Osteoblast (primary cell): ENCODE data around the gene DPH2. TPM values are rescaled to one million over a fixed set of nuclear protein-coding genes. Genes with fewer than 3 reads are reported as not detected.

Source experiments
- DNase-seq: peaks from one replicate; pipeline ENCODE4 v3.0.0; 2011; ENCODE audit warnings: low spot score, mixed read lengths; ENCODE audit not compliant: insufficient read length; ENCODE audit errors: missing footprints
- H2AFZ ChIP-seq: 2 replicates; pipeline ENCODE4 v1.6.0; 2011; ENCODE audit warnings: mild to moderate bottlenecking, low read length
- H3K27ac ChIP-seq: 2 replicates; pipeline ENCODE4 v1.5.1; 2011; ENCODE audit warnings: mild to moderate bottlenecking, low read depth, low read length, moderate library complexity
- H3K27me3 ChIP-seq: 2 replicates; pipeline ENCODE4 v1.6.0; 2012; ENCODE audit warnings: mild to moderate bottlenecking, control low read depth, inconsistent platforms, low read length, moderate library complexity; ENCODE audit not compliant: insufficient read depth
- H3K36me3 ChIP-seq: 2 replicates; pipeline ENCODE4 v1.5.1; 2011; ENCODE audit warnings: mild to moderate bottlenecking, low read length, control low read depth, moderate library complexity; ENCODE audit not compliant: insufficient read depth
- H3K4me1 ChIP-seq: 2 replicates; pipeline ENCODE4 v1.5.1; 2011; ENCODE audit warnings: mild to moderate bottlenecking, low read length, control low read depth, moderate library complexity; ENCODE audit not compliant: insufficient read depth
- H3K4me2 ChIP-seq: 2 replicates; pipeline ENCODE4 v1.6.0; 2011; ENCODE audit warnings: mild to moderate bottlenecking, low read length; ENCODE audit not compliant: insufficient read depth
- H3K4me3 ChIP-seq: fragments of 200-600 bp; sonication (generic); 3 replicates; pipeline ENCODE4 v1.5.1; 2012; ENCODE audit warnings: mild to moderate bottlenecking, low read length, inconsistent platforms; ENCODE audit not compliant: insufficient read depth
- H3K79me2 ChIP-seq: 2 replicates; pipeline ENCODE4 v1.6.0; 2012; ENCODE audit warnings: mild to moderate bottlenecking, low read length, control low read depth, inconsistent platforms; ENCODE audit not compliant: insufficient read depth
- H3K9me3 ChIP-seq: 2 replicates; pipeline ENCODE4 v1.5.1; 2011; ENCODE audit warnings: low read depth, low read length, control low read depth
- H4K20me1 ChIP-seq: 2 replicates; pipeline ENCODE4 v1.6.0; 2012; ENCODE audit warnings: mild to moderate bottlenecking, low read length, control low read depth; ENCODE audit not compliant: insufficient read depth
- CTCF ChIP-seq: IDR thresholded peaks from 2 replicates; pipeline ENCODE4 v1.5.1; 2011; ENCODE audit warnings: mild to moderate bottlenecking, low read depth, low read length, moderate library complexity; ENCODE audit errors: extremely low read depth
- total RNA-seq: library from RNA; depleted of rRNA; stranded (reverse); fragments of >200 nt; gene quantifications from 2 replicates; pipeline ENCODE4 v1.2.3, GENCODE V29; 2012

DPH2 gene
- total RNA-seq, 1 donor, result 15.6 TPM

- peak within 1 kb of the TSS; percentile 78 for H3K4me3 ChIP-seq
- no peaks in the 10 kb centered on the region for H3K9me3 ChIP-seq
- peaks cover 82% of the 10 kb centered on the region for H3K79me2 ChIP-seq
- peak within 1 kb of the TSS; percentile 90 for H3K4me2 ChIP-seq
- H3K27ac ChIP-seq, result peak within 1 kb of the TSS; percentile 54
- H3K27me3 ChIP-seq, result no peaks in the 10 kb centered on the region
- peaks cover 58% of the 10 kb centered on the region for H4K20me1 ChIP-seq
- peak; percentile 99 for DNase-seq
- TF ChIP-seq CTCF, result no peak
- peaks cover 44% of the 10 kb centered on the region for H3K4me1 ChIP-seq
- peaks cover 33% of the 10 kb centered on the region for H3K36me3 ChIP-seq
- H2AFZ ChIP-seq, result peak within 1 kb of the TSS; percentile 75
Measured at GRCh38 chr1:43978551-43979260, 8.9 kb downstream of the DPH2 start, which contains the start of gene B4GALT2. Gene B4GALT2 (plus strand): TSS chr1:43979210. CDS start chr1:43981161, 1,951 bp downstream.

- no peak overlapping the region for H2AFZ ChIP-seq
- H3K9me3 ChIP-seq, result no peaks in the 10 kb centered on the region
- H3K4me1 ChIP-seq, result peaks cover 42% of the 10 kb centered on the region
- no peak overlapping the region for H3K27ac ChIP-seq
- H3K27me3 ChIP-seq, result no peaks in the 10 kb centered on the region
- DNase-seq, result no peak
- TF ChIP-seq CTCF, result no peak
- H4K20me1 ChIP-seq, result peaks cover 63% of the 10 kb centered on the region
- H3K4me2 ChIP-seq, result peak overlapping the region; percentile 88
- peak overlapping the region; percentile 73 for H3K4me3 ChIP-seq
- peaks cover 82% of the 10 kb centered on the region for H3K79me2 ChIP-seq
- peaks cover 33% of the 10 kb centered on the region for H3K36me3 ChIP-seq
Measured at GRCh38 chr1:43979261-43979527, 9.4 kb downstream of the DPH2 start.

GRCh38 chr1:43979528-43980254 lies 9.9 kb downstream of the DPH2 start:
- H3K27me3 ChIP-seq, result no peaks in the 10 kb centered on the region
- H3K36me3 ChIP-seq, result peaks cover 34% of the 10 kb centered on the region
- H3K79me2 ChIP-seq, result peaks cover 82% of the 10 kb centered on the region
- no peaks in the 10 kb centered on the region for H3K9me3 ChIP-seq
- H3K4me1 ChIP-seq, result peaks cover 39% of the 10 kb centered on the region
- H3K4me3 ChIP-seq, result peak overlapping the region; percentile 73
- H3K4me2 ChIP-seq, result peak overlapping the region; percentile 88
- peaks cover 64% of the 10 kb centered on the region for H4K20me1 ChIP-seq
- no peak for TF ChIP-seq CTCF
- H3K27ac ChIP-seq, result peak overlapping the region; percentile 54
- no peak overlapping the region for H2AFZ ChIP-seq
- peak; percentile 99 for DNase-seq
